Measurements from ENCODE around the gene GPR142.
"Not testable (repeated sequence)": the region's sequence is repeated elsewhere in the genome, so short reads cannot be mapped to it uniquely, and the experiment has no call there.

Gene GPR142

DNA sequence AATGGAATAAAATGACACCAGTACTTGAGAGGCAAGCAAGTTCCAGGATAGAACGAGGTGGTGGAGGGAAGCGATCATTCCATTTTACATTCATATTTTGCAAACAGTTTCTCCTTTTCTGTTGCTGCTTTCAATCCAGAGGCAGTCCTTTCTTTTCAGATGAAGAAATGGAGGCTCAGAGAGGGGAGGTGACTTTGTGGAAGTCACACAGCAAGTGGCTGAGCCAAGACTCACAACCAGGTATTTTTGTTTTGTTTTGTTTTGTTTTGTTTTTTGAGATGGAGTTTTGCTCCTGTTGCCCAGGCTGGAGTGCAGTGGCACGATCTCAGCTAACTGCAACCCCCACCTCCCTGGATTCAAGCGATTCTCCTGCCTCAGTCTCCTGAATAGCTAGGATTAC is 29.3 kb downstream of the GPR142 start:
- no peak overlapping the region for H3K4me3 ChIP-seq (ENCODE audit: low read depth, low read length)
- no peak for DNase-seq (ENCODE audit: low read depth)
- TF ChIP-seq CTCF (IDR thresholded peaks at IDR 0.05; ENCODE audit: low read depth, low read length, missing control alignments): no peak

- no peak overlapping the region for H3K4me3 ChIP-seq (ENCODE audit: low read depth, low read length)
- DNase-seq (ENCODE audit: low read depth): no peak
- TF ChIP-seq CTCF (IDR thresholded peaks at IDR 0.05; ENCODE audit: low read depth, low read length, missing control alignments): no peak
Observed at GRCh38 chr17:74402048-74402447, 34.7 kb downstream of the GPR142 start.

- H3K4me3 ChIP-seq (ENCODE audit: low read depth, low read length): no peak overlapping the region
- no peak for TF ChIP-seq CTCF (IDR thresholded peaks at IDR 0.05; ENCODE audit: low read depth, low read length, missing control alignments)
- no peak for DNase-seq (ENCODE audit: low read depth)
Observed at GRCh38 chr17:74403512-74404137, 36.3 kb downstream of the GPR142 start.

- H3K4me3 ChIP-seq (ENCODE audit: low read depth, low read length): no peak overlapping the region
- no peak for TF ChIP-seq CTCF (IDR thresholded peaks at IDR 0.05; ENCODE audit: low read depth, low read length, missing control alignments)
- DNase-seq (ENCODE audit: low read depth): no peak
Observed at GRCh38 chr17:74404218-74404617, 36.9 kb downstream of the GPR142 start.

- no peak for DNase-seq (ENCODE audit: low read depth)
- no peak overlapping the region for H3K4me3 ChIP-seq (ENCODE audit: low read depth, low read length)
- no peak for TF ChIP-seq CTCF (IDR thresholded peaks at IDR 0.05; ENCODE audit: low read depth, low read length, missing control alignments)
Observed at GRCh38 chr17:74404789-74405188, 37.5 kb downstream of the GPR142 start.

- DNase-seq (ENCODE audit: low read depth); H3K4me3 ChIP-seq (ENCODE audit: low read depth, low read length): not testable (repeated sequence)
Observed at GRCh38 chr17:74405311-74405710, 38.0 kb downstream of the GPR142 start.

- no peak for DNase-seq (ENCODE audit: low read depth)
- H3K4me3 ChIP-seq (ENCODE audit: low read depth, low read length): no peak overlapping the region
- TF ChIP-seq CTCF (IDR thresholded peaks at IDR 0.05; ENCODE audit: low read depth, low read length, missing control alignments): no peak
Observed at GRCh38 chr17:74407384-74407783, 40.1 kb downstream of the GPR142 start.

All from GM12864 (cell line).